Stimulated activated naive CD8-positive, alpha-beta T cell treated with anti-CD3 and anti-CD28 coated beads, Interleukin-15, Interleukin-2, amounts not matched to agents 100 ng/mL and 50 ng/mL, for 24 hours (primary cell): ENCODE results near the gene SOWAHB.

ENCODE experiments used
- H3K27ac Mint-ChIP-seq: one replicate; pipeline ENCODE4 v1.8.0; 2021; ENCODE audit warnings: mild to moderate bottlenecking, mixed read lengths
- H3K27me3 Mint-ChIP-seq: one replicate; pipeline ENCODE4 v1.8.0; 2021; ENCODE audit warnings: mixed read lengths
- H3K36me3 Mint-ChIP-seq: one replicate; pipeline ENCODE4 v1.8.0; 2021; ENCODE audit warnings: low read depth, mixed read lengths
- H3K4me1 Mint-ChIP-seq: one replicate; pipeline ENCODE4 v1.8.0; 2021; ENCODE audit warnings: low read depth, mixed read lengths
- H3K4me3 Mint-ChIP-seq: one replicate; pipeline ENCODE4 v1.8.0; 2021; ENCODE audit warnings: mild to moderate bottlenecking, mixed read lengths
- H3K9me3 Mint-ChIP-seq: one replicate; pipeline ENCODE4 v1.8.0; 2021; ENCODE audit warnings: mixed read lengths

Gene SOWAHB

GRCh38 chr4:76902233-76902890 is 4.4 kb upstream of the SOWAHB start:
- H3K27ac Mint-ChIP-seq: no peak overlapping the region
- H3K27me3 Mint-ChIP-seq: peaks cover 23% of the 10 kb centered on the region
- no peak overlapping the region for H3K4me3 Mint-ChIP-seq
- H3K36me3 Mint-ChIP-seq: no peaks in the 10 kb centered on the region
- peaks cover 7% of the 10 kb centered on the region for H3K9me3 Mint-ChIP-seq
- peaks cover 12% of the 10 kb centered on the region for H3K4me1 Mint-ChIP-seq

GRCh38 chr4:76898949-76899645 is 1.2 kb upstream of the SOWAHB start:
- Mint-ChIP-seq H3K4me1 (peaks cover 12% of the 10 kb centered on the region), H3K27ac (no peak overlapping the region), H3K4me3 (peak overlapping the region; percentile 27), H3K36me3 (no peaks in the 10 kb centered on the region), H3K27me3 (peaks cover 46% of the 10 kb centered on the region), H3K9me3 (no peaks in the 10 kb centered on the region)

GRCh38 chr4:76898385-76898692 is 395 bp upstream of the SOWAHB start:
- Mint-ChIP-seq H3K27me3 (peaks cover 48% of the 10 kb centered on the region), H3K4me1 (peaks cover 12% of the 10 kb centered on the region)

GRCh38 chr4:76896614-76897535 is 1.1 kb downstream of the SOWAHB start:
- no peak overlapping the region for H3K4me3 Mint-ChIP-seq
- H3K27ac Mint-ChIP-seq: no peak overlapping the region
- H3K4me1 Mint-ChIP-seq: peaks cover 12% of the 10 kb centered on the region
- H3K36me3 Mint-ChIP-seq: no peaks in the 10 kb centered on the region
- H3K9me3 Mint-ChIP-seq: no peaks in the 10 kb centered on the region
- H3K27me3 Mint-ChIP-seq: peaks cover 58% of the 10 kb centered on the region

More at GRCh38 chr4:76898385-76898692, 395 bp upstream of the SOWAHB start:
- no peaks in the 10 kb centered on the region for H3K9me3 Mint-ChIP-seq
- peak overlapping the region; percentile 27 for H3K4me3 Mint-ChIP-seq
- no peaks in the 10 kb centered on the region for H3K36me3 Mint-ChIP-seq
- no peak overlapping the region for H3K27ac Mint-ChIP-seq

GRCh38 chr4:76896048-76896447 is 1.9 kb downstream of the SOWAHB start:
- Mint-ChIP-seq H3K27ac (no peak overlapping the region), H3K36me3 (no peaks in the 10 kb centered on the region), H3K27me3 (peaks cover 63% of the 10 kb centered on the region), H3K4me3 (no peak overlapping the region), H3K9me3 (no peaks in the 10 kb centered on the region), H3K4me1 (peaks cover 12% of the 10 kb centered on the region)

- H3K36me3 Mint-ChIP-seq: no peaks in the 10 kb centered on the region
- H3K4me3 Mint-ChIP-seq: no peak overlapping the region
- H3K4me1 Mint-ChIP-seq: peaks cover 12% of the 10 kb centered on the region
- no peaks in the 10 kb centered on the region for H3K9me3 Mint-ChIP-seq
- peaks cover 65% of the 10 kb centered on the region for H3K27me3 Mint-ChIP-seq
- no peak overlapping the region for H3K27ac Mint-ChIP-seq
These were observed 2.3 kb downstream of the SOWAHB start for GRCh38 chr4:76895619-76896018.

GRCh38 chr4:76894537-76895255 is 3.2 kb downstream of the SOWAHB start:
- no peaks in the 10 kb centered on the region for H3K9me3 Mint-ChIP-seq
- H3K27me3 Mint-ChIP-seq: peaks cover 62% of the 10 kb centered on the region
- H3K4me3 Mint-ChIP-seq: no peak overlapping the region
- H3K4me1 Mint-ChIP-seq: peaks cover 12% of the 10 kb centered on the region
- no peaks in the 10 kb centered on the region for H3K36me3 Mint-ChIP-seq
- no peak overlapping the region for H3K27ac Mint-ChIP-seq

- H3K9me3 Mint-ChIP-seq: no peaks in the 10 kb centered on the region
- H3K4me1 Mint-ChIP-seq: no peaks in the 10 kb centered on the region
- no peaks in the 10 kb centered on the region for H3K36me3 Mint-ChIP-seq
- no peak overlapping the region for H3K27ac Mint-ChIP-seq
- H3K4me3 Mint-ChIP-seq: no peak overlapping the region
- peaks cover 46% of the 10 kb centered on the region for H3K27me3 Mint-ChIP-seq
These were observed 5.3 kb downstream of the SOWAHB start for GRCh38 chr4:76892601-76893000.

GRCh38 chr4:76892001-76892400 is 5.9 kb downstream of the SOWAHB start:
- Mint-ChIP-seq H3K4me3 (no peak overlapping the region), H3K9me3 (no peaks in the 10 kb centered on the region), H3K27ac (no peak overlapping the region), H3K36me3 (no peaks in the 10 kb centered on the region), H3K4me1 (no peaks in the 10 kb centered on the region), H3K27me3 (peaks cover 46% of the 10 kb centered on the region)

- Mint-ChIP-seq H3K27ac (no peak overlapping the region), H3K27me3 (peaks cover 12% of the 10 kb centered on the region), H3K4me1 (no peaks in the 10 kb centered on the region), H3K9me3 (no peaks in the 10 kb centered on the region), H3K36me3 (no peaks in the 10 kb centered on the region), H3K4me3 (no peak overlapping the region)
These were observed 11.0 kb downstream of the SOWAHB start for GRCh38 chr4:76886848-76887441.

- H3K27ac Mint-ChIP-seq: no peak overlapping the region
- H3K4me1 Mint-ChIP-seq: no peaks in the 10 kb centered on the region
- H3K4me3 Mint-ChIP-seq: no peak overlapping the region
- peaks cover 11% of the 10 kb centered on the region for H3K27me3 Mint-ChIP-seq
- no peaks in the 10 kb centered on the region for H3K36me3 Mint-ChIP-seq
- no peaks in the 10 kb centered on the region for H3K9me3 Mint-ChIP-seq
These were observed 11.7 kb downstream of the SOWAHB start for GRCh38 chr4:76886214-76886613.

GRCh38 chr4:76883147-76883546 is 14.8 kb downstream of the SOWAHB start:
- no peaks in the 10 kb centered on the region for H3K9me3 Mint-ChIP-seq
- peaks cover 11% of the 10 kb centered on the region for H3K27me3 Mint-ChIP-seq
- H3K36me3 Mint-ChIP-seq: no peaks in the 10 kb centered on the region
- H3K4me1 Mint-ChIP-seq: no peaks in the 10 kb centered on the region
- H3K4me3 Mint-ChIP-seq: no peak overlapping the region
- no peak overlapping the region for H3K27ac Mint-ChIP-seq

- H3K36me3 Mint-ChIP-seq: no peaks in the 10 kb centered on the region
- H3K27me3 Mint-ChIP-seq: peaks cover 15% of the 10 kb centered on the region
- no peaks in the 10 kb centered on the region for H3K4me1 Mint-ChIP-seq
- H3K27ac Mint-ChIP-seq: no peak overlapping the region
- H3K4me3 Mint-ChIP-seq: no peak overlapping the region
- H3K9me3 Mint-ChIP-seq: no peaks in the 10 kb centered on the region
These were observed 15.3 kb downstream of the SOWAHB start for GRCh38 chr4:76882630-76883029.

GRCh38 chr4:76881375-76881774 is 16.6 kb downstream of the SOWAHB start:
- H3K27ac Mint-ChIP-seq: no peak overlapping the region
- H3K36me3 Mint-ChIP-seq: no peaks in the 10 kb centered on the region
- no peak overlapping the region for H3K4me3 Mint-ChIP-seq
- H3K27me3 Mint-ChIP-seq: peaks cover 21% of the 10 kb centered on the region
- H3K4me1 Mint-ChIP-seq: no peaks in the 10 kb centered on the region
- no peaks in the 10 kb centered on the region for H3K9me3 Mint-ChIP-seq
